Fibroblast of the aortic adventitia (primary cell): ENCODE data around the gene SETD7. TPM values are rescaled to one million over a fixed set of nuclear protein-coding genes. Genes with fewer than 3 reads are reported as not detected.
A peak's percentile ranks its signal among the peaks of the same experiment; 100 is the strongest.

Experiments used
- DNase-seq: peaks from one replicate; pipeline ENCODE4 v3.0.0-alpha.2; 2010; ENCODE audit warnings: low read depth
- H3K4me3 ChIP-seq: 2 replicates; pipeline ENCODE4 v1.5.1; 2011; ENCODE audit warnings: low read depth, mild to moderate bottlenecking, control low read depth, low read length, moderate library complexity
- CTCF ChIP-seq: IDR thresholded peaks from 2 replicates; pipeline ENCODE4 v1.5.1; 2011; ENCODE audit warnings: mild to moderate bottlenecking, low read length, control low read depth, inconsistent platforms; ENCODE audit not compliant: insufficient read depth
- total RNA-seq: library from RNA; depleted of rRNA; stranded (reverse); fragments of >200 nt; gene quantifications from 2 replicates; pipeline ENCODE4 v1.2.3, GENCODE V29; 2012; ENCODE audit warnings: low replicate concordance

The SETD7 gene
- total RNA-seq, 1 donor: 80.3 TPM

GRCh38 chr4:139556724-139557555 lies 921 bp upstream of the SETD7 start:
- no peak for TF ChIP-seq CTCF
- no peak for DNase-seq
- H3K4me3 ChIP-seq: peak overlapping the region; percentile 88

DNA sequence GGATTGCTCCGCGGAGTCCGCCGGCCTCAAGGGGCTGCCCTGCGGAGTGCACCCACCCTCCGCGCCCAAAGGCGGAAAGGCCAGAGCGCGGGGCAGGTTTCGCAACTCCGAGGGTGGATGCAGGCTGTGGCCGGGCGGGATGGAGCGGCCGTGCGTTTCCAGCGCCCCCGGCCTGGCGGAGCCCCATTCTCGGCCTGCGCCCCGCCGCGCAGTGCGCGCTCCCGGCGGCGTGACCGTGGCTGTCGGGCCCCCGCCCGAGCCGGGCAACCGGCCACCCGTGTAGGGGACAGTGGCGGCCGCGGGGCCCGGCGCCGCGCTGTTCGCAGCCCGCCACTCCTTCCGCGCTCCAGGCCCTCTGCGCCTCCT lies 331 bp downstream of the SETD7 start:
- no peak for DNase-seq
- H3K4me3 ChIP-seq: peak overlapping the region; percentile 88
- TF ChIP-seq CTCF: no peak

- no peak for TF ChIP-seq CTCF
- peak overlapping the region; percentile 88 for H3K4me3 ChIP-seq
- DNase-seq: peak; percentile 88
Measured at GRCh38 chr4:139554893-139555704, 920 bp downstream of the SETD7 start.

DNA sequence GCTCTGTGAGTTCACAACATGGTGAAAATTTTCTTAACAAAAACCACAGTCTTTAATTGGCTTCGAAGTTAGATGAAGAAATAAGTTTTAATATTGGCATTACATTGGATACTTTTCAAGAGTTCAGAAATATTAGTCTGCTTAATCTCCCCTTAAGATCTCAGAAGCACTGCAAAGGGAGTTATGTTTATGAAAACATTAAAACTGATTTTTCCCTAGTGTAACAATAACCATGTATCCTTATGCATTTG lies 1.5 kb downstream of the SETD7 start:
- DNase-seq: no peak
- TF ChIP-seq CTCF: no peak
- H3K4me3 ChIP-seq: peak overlapping the region; percentile 88

- TF ChIP-seq CTCF: no peak
- no peak for DNase-seq
- peak overlapping the region; percentile 88 for H3K4me3 ChIP-seq
Measured at GRCh38 chr4:139553751-139554641, 2.0 kb downstream of the SETD7 start.

GRCh38 chr4:139552517-139553307 lies 3.3 kb downstream of the SETD7 start:
- DNase-seq: peak; percentile 50
- no peak for TF ChIP-seq CTCF
- peak overlapping the region; percentile 22 for H3K4me3 ChIP-seq
